Lower leg skin (tissue), 4 donors: Measurements from ENCODE around the gene FGF16. TPM values are rescaled to one million over a fixed set of nuclear protein-coding genes. Genes with fewer than 3 reads are reported as not detected.

Experiments used
- DNase-seq, 2 donors: peaks; one replicate each; pipeline ENCODE4 v3.0.0-alpha.2; 2019; ENCODE audit warnings: low spot score in 2 of 2
- H3K4me3 ChIP-seq: fragments of 200-600 bp; sonication (generic); 2 replicates; pipeline ENCODE4 v1.5.1; 2017; ENCODE audit warnings: mild to moderate bottlenecking, low read depth; ENCODE audit not compliant: poor library complexity, severe bottlenecking
- CTCF ChIP-seq, 3 donors: fragments of 450-650 bp; IDR thresholded peaks; one replicate each; pipeline ENCODE4 v1.5.1; 2016; ENCODE audit warnings: antibody characterized with exemption in 3 of 3, mild to moderate bottlenecking in 3 of 3, moderate library complexity in 2 of 3
- POLR2A ChIP-seq, 2 donors: fragments of 450-650 bp; IDR thresholded peaks; one replicate each; pipeline ENCODE4 v1.6.1; 2016 to 2017; ENCODE audit warnings: antibody characterized with exemption in 2 of 2, mild to moderate bottlenecking in 1 of 2, moderate library complexity in 1 of 2
- WGBS, 2 donors: methylation state at CpG; one replicate each; pipeline ENCODE4 v1.1.5; 2018; 5-methylcytosine and 5-hydroxymethylcytosine counted together
- intact Hi-C: fragments of 100-400 bp; cut with DNase I; formaldehyde crosslinking; loops from one replicate; pipeline ENCODE4 v1.15.0; 2023; ENCODE audit warnings: low total_unique reads
- total RNA-seq, 4 donors: library from RNA; depleted of rRNA; stranded (reverse); fragments of >200 nt; gene quantifications; one replicate each; pipeline ENCODE4 v1.1.0, GENCODE V29; 2016

Gene FGF16
- total RNA-seq, 4 donors from 2014 or later = 0.15 TPM; not detected in 3

GRCh38 chrX:77450415-77450814 is 3.2 kb downstream of the FGF16 start:
- intact Hi-C loops = no loop called here
- no peak overlapping the region for H3K4me3 ChIP-seq
- 75 to 76% methylated on average over 3 of the region's 3 CpGs for WGBS, 2 donors
- TF ChIP-seq CTCF (IDR thresholded peaks at IDR 0.05) = no peak
- TF ChIP-seq POLR2A (IDR thresholded peaks at IDR 0.05) = no peak
- no peak for DNase-seq

GRCh38 chrX:77450996-77451395 is 3.8 kb downstream of the FGF16 start:
- 41 to 56% methylated on average over 1 of the region's 1 CpG for WGBS, 2 donors
- intact Hi-C loops = no loop called here
- H3K4me3 ChIP-seq = no peak overlapping the region
- DNase-seq = no peak
- TF ChIP-seq POLR2A (IDR thresholded peaks at IDR 0.05) (no peak), CTCF (IDR thresholded peaks at IDR 0.05) (no peak)

GRCh38 chrX:77453190-77453589 is 6.0 kb downstream of the FGF16 start:
- 60 to 74% methylated on average over 2 of the region's 2 CpGs for WGBS, 2 donors
- TF ChIP-seq POLR2A (IDR thresholded peaks at IDR 0.05) = no peak
- no peak for TF ChIP-seq CTCF (IDR thresholded peaks at IDR 0.05)

GRCh38 chrX:77455437-77455836 is 8.2 kb downstream of the FGF16 start:
- TF ChIP-seq CTCF (IDR thresholded peaks at IDR 0.05) (no peak), POLR2A (IDR thresholded peaks at IDR 0.05) (no peak)
- DNase-seq = no peak
- intact Hi-C loops = no loop called here
- 76 to 100% methylated on average over 1 to 2 of the region's 2 CpGs for WGBS, 2 donors
- no peak overlapping the region for H3K4me3 ChIP-seq

More at GRCh38 chrX:77453190-77453589, 6.0 kb downstream of the FGF16 start:
- intact Hi-C loops = no loop called here
- DNase-seq = no peak
- no peak overlapping the region for H3K4me3 ChIP-seq

GRCh38 chrX:77484045-77484444 is 36.9 kb downstream of the FGF16 start:
- 75 to 80% methylated on average over 5 of the region's 5 CpGs for whole genome bisulfite sequencing, 2 donors
- H3K4me3 ChIP-seq = no peak overlapping the region
- no peak for DNase-seq
- intact Hi-C loops = no loop called here
- TF ChIP-seq CTCF (IDR thresholded peaks at IDR 0.05) (no peak), POLR2A (IDR thresholded peaks at IDR 0.05) (no peak)
